B cell (primary cell): ENCODE data around the gene MLXIP. TPM values are rescaled to one million over a fixed set of nuclear protein-coding genes. Genes with fewer than 3 reads are reported as not detected.

Experiments used
- ATAC-seq: fragments of 200-7000 bp; cut with Tn5 transposase; one replicate; pipeline ENCODE4 v1.10.0; 2021; ENCODE audit warnings: low read depth, mild to moderate bottlenecking, moderate number of reproducible peaks, moderate library complexity
- CTCF ChIA-PET: fragments of 350-600 bp; sonication (Branson Sonifier 250); formaldehyde crosslinking; loops from one replicate; lab custom pipeline; 2021; ENCODE audit warnings: antibody characterized with exemption, inconsistent platforms; lab: Charles Lee
- POLR2A ChIA-PET: fragments of 350-600 bp; sonication (Branson Sonifier 250); formaldehyde crosslinking; loops from one replicate; lab custom pipeline; 2021; ENCODE audit warnings: antibody characterized with exemption; lab: Charles Lee
- DNase-seq: peaks from one replicate; pipeline ENCODE4 v3.0.0; 2013
- H2AFZ ChIP-seq: 2 replicates; pipeline ENCODE4 v1.6.1; 2012; ENCODE audit warnings: mild to moderate bottlenecking, low read depth, low read length; ENCODE audit not compliant: insufficient read depth, poor library complexity, severe bottlenecking
- H3K27ac ChIP-seq, 2 donors: 1 replicate in 1 of 2; 2 replicates in 1 of 2; pipeline ENCODE4 v1.5.1; 2012 to 2013; ENCODE audit warnings: low read length in 2 of 2, mild to moderate bottlenecking in 2 of 2, moderate library complexity in 1 of 2
- H3K27me3 ChIP-seq, 4 experiments: fragments of 200-600 bp in 1 of 4; sonication (generic) in 1 of 4; replicated peaks in 1 of 4; 1 replicate in 2 of 4; 2 replicates in 2 of 4; pipeline versions ENCODE4 v1.6.1 to v1.7.0; 2013 to 2016; ENCODE audit warnings: low read length in 3 of 4, mild to moderate bottlenecking in 2 of 4, mixed read lengths in 1 of 4, moderate library complexity in 1 of 4; ENCODE audit not compliant: insufficient read depth in 4 of 4, control insufficient read depth in 3 of 4; ENCODE audit errors: control extremely low read depth in 1 of 4
- H3K36me3 ChIP-seq, 2 experiments: replicated peaks in 1 of 2; 1 replicate in 1 of 2; 2 replicates in 1 of 2; pipeline versions ENCODE4 v1.6.1 to v1.7.1; 2013; ENCODE audit warnings: low read length in 1 of 2; ENCODE audit not compliant: insufficient read depth in 2 of 2, control insufficient read depth in 1 of 2; ENCODE audit errors: control extremely low read depth in 1 of 2, extremely low read depth in 1 of 2
- H3K4me1 ChIP-seq, 2 donors: fragments of 200-600 bp in 1 of 2; sonication (generic) in 1 of 2; 1 replicate in 1 of 2; 2 replicates in 1 of 2; pipeline versions ENCODE4 v1.5.1 to v1.6.1; 2013 to 2017; ENCODE audit warnings: low read length in 2 of 2; ENCODE audit not compliant: control insufficient read depth in 2 of 2, insufficient read depth in 2 of 2
- H3K4me2 ChIP-seq: replicated peaks from 2 replicates; pipeline ENCODE3; 2012; ENCODE audit warnings: mild to moderate bottlenecking, low read depth, low read length; ENCODE audit not compliant: poor library complexity, severe bottlenecking
- H3K4me3 ChIP-seq, 5 experiments: fragments of 200-600 bp in 1 of 5; sonication (generic) in 1 of 5; 1 replicate in 3 of 5; 2 replicates in 2 of 5; pipeline versions ENCODE4 v1.5.1 to v1.7.0; 2011 to 2016; ENCODE audit warnings: low read length in 4 of 5, mild to moderate bottlenecking in 4 of 5, low read depth in 2 of 5, control low read depth in 1 of 5, moderate library complexity in 1 of 5; ENCODE audit not compliant: insufficient read depth in 1 of 5; ENCODE audit errors: control extremely low read depth in 1 of 5, extremely low read depth in 1 of 5
- H3K79me2 ChIP-seq: fragments of 200-600 bp; sonication (generic); one replicate; pipeline ENCODE4 v1.6.0; 2016; ENCODE audit warnings: low read length; ENCODE audit not compliant: control insufficient read depth, insufficient read depth
- H3K9ac ChIP-seq: fragments of 200-600 bp; sonication (generic); 2 replicates; pipeline ENCODE4 v1.6.1; 2017; ENCODE audit warnings: mild to moderate bottlenecking, low read length, moderate library complexity
- H3K9me3 ChIP-seq, 3 donors: one replicate each; pipeline versions ENCODE4 v1.6.1 to v1.7.1; 2013; ENCODE audit warnings: low read length in 2 of 3; ENCODE audit not compliant: control insufficient read depth in 2 of 3, insufficient read depth in 1 of 3; ENCODE audit errors: control extremely low read depth in 1 of 3
- H4K20me1 ChIP-seq: 2 replicates; pipeline ENCODE4 v1.6.0; 2012; ENCODE audit warnings: mild to moderate bottlenecking, low read length; ENCODE audit not compliant: insufficient read depth, control insufficient read depth, poor library complexity, severe bottlenecking
- H3K27ac Mint-ChIP-seq: one replicate; pipeline ENCODE4 v1.8.0; 2021; ENCODE audit warnings: mixed read lengths
- H3K27me3 Mint-ChIP-seq: one replicate; pipeline ENCODE4 v1.8.0; 2021; ENCODE audit warnings: mixed read lengths
- H3K4me1 Mint-ChIP-seq: one replicate; pipeline ENCODE4 v1.8.0; 2021; ENCODE audit warnings: mixed read lengths
- H3K4me3 Mint-ChIP-seq: one replicate; pipeline ENCODE4 v1.8.0; 2021; ENCODE audit warnings: mixed read lengths
- H3K9me3 Mint-ChIP-seq: one replicate; pipeline ENCODE4 v1.8.0; 2022; ENCODE audit warnings: mixed read lengths; ENCODE audit not compliant: insufficient read depth
- CTCF ChIP-seq: fragments of 200-600 bp; IDR thresholded peaks from one replicate; pipeline ENCODE4 v1.8.0; 2022; ENCODE audit warnings: antibody characterized with exemption, mild to moderate bottlenecking
- EZH2 ChIP-seq: IDR thresholded peaks from 2 replicates; pipeline ENCODE4 v1.6.1; 2012; ENCODE audit warnings: borderline replicate concordance, low read depth, mild to moderate bottlenecking, moderate library complexity, low read length; ENCODE audit not compliant: insufficient read depth, poor library complexity, severe bottlenecking
- WGBS: methylation state at CpG from one replicate; pipeline ENCODE4 v1.1.5; 2013; ENCODE audit warnings: missing lambda C conversion rate; ENCODE audit not compliant: insufficient coverage; 5-methylcytosine and 5-hydroxymethylcytosine counted together
- intact Hi-C: fragments of 100-400 bp; cut with micrococcal nuclease; formaldehyde crosslinking; loops from one replicate; pipeline ENCODE4 v1.10.0; 2022
- polyA plus RNA-seq: library from polyadenylated mRNA; depleted of rRNA; stranded (reverse); fragments of >200 nt; gene quantifications from 2 replicates; pipeline ENCODE4 v1.2.3, GENCODE V29; 2012
- total RNA-seq, 2 donors: library from RNA; stranded (reverse); fragments of 120-200 nt in 1 of 2; gene quantifications; 1 replicate in 1 of 2; 2 replicates in 1 of 2; pipeline versions ENCODE4 v1.2.3 to v1.2.4, GENCODE V29; 2013 to 2022

Gene MLXIP
- total and polyA plus RNA-seq, 2 donors (not counting 1 experiment from before 2014, with no cell fraction given) = 28.1 to 91.2 TPM

DNA sequence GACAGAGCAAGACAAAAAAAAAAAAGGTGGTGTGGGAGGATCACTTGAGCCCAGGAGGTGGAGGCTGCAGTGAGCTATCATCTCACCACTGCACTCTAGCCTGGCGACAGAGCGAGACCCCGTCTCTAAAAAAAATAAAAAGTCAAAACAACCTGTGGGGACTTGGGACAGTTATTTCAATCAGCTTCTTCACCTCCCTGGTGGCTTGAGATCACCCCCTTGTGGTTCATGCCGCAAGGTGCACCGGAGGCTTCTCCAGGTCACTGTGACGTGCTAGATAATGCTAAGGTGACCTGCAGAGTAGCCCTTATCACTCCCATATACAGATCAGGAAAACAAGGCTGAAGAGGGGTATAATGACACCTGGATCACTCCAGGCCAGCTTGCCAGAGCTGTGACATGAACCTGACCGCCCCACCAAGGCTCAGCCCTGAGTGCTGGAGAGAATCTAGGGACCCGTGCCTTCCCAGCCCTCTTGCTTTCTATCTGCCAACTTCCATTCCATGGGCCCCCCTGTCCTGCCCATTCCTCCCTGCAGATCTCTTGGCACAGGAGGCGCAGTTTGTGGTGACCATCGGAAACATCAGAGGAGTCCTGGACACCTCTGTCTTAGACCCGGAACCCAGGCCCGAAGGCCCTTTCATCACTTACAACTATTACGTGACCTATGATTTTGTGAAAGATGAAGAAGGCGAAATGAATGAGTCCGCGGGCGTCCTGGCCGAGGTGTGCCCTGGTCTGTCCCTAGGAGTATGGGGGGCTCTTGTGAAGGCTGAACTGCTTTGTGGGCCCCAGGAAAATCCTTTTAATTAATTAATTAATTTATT lies 112.5 kb downstream of the MLXIP start:
- POLR2A ChIA-PET = interaction anchor here (0.6 kb wide), 1 partner anchor 1960 kb away, joined by 6 read pairs; no protein-coding TSS in a partner anchor
- intact Hi-C loops = loop anchor here (1.0 to 2.0 kb wide), 4 partner anchors 60 to 273 kb away; partner anchors contain the start of gene CFAP251

More for the DNA sequence above, 112.5 kb downstream of the MLXIP start:
- Histone ChIP-seq H4K20me1 (no peaks in the 10 kb centered on the region), H3K9me3 (peaks cover 0 to 6% (median 0%) of the 10 kb centered on the region in 3 donors), H2AFZ (no peak overlapping the region), H3K27ac (no peak overlapping the region), H3K4me3 (no peak overlapping the region), H3K27me3 (peaks cover 0 to 4% (median 0%) of the 10 kb centered on the region in 4 experiments), H3K4me2 (no peak overlapping the region), H3K79me2 (no peaks in the 10 kb centered on the region), H3K9ac (no peak overlapping the region), H3K4me1 (no peaks in the 10 kb centered on the region), H3K36me3 (no peaks in the 10 kb centered on the region)
- no peak overlapping the region for H3K4me3 Mint-ChIP-seq
- H3K4me1 Mint-ChIP-seq = peaks cover 2% of the 10 kb centered on the region
- 45% methylated on average over 5 of the region's 18 CpGs for whole genome bisulfite sequencing
- ATAC-seq (peak; percentile 95), DNase-seq (peak; percentile 72)
- CTCF ChIA-PET = interaction anchor here (0.5 to 1.9 kb wide), 20 partner anchors 8 to 997 kb away, joined by 3 to 22 read pairs (median 4); partner anchors contain the start of genes B3GNT4, CFAP251 and LRRC43
- peaks cover 16% of the 10 kb centered on the region for H3K27me3 Mint-ChIP-seq
- no peaks in the 10 kb centered on the region for H3K9me3 Mint-ChIP-seq
- no peak overlapping the region for H3K27ac Mint-ChIP-seq
- TF ChIP-seq CTCF (peak; percentile 75), EZH2 (no peak)
